ENCODE data around the gene DNAJC18.

- TF ChIP-seq CTCF (conservative IDR thresholded peaks at IDR 0.05; ENCODE audit: low read depth in 2 of 2) (no peak), REST (IDR thresholded peaks at IDR 0.05; ENCODE audit: unreplicated experiment) (no peak), POLR2AphosphoS5 (IDR thresholded peaks at IDR 0.05; ENCODE audit: low read depth) (no peak), NANOG (IDR thresholded peaks at IDR 0.05; ENCODE audit: borderline replicate concordance) (no peak), ETS1 (IDR thresholded peaks at IDR 0.05) (no peak), EZH2phosphoT487 (IDR thresholded peaks at IDR 0.05; ENCODE audit: unreplicated experiment) (no peak), JUNB (IDR thresholded peaks at IDR 0.05; ENCODE audit: unreplicated experiment) (no peak), EZH2 (IDR thresholded peaks at IDR 0.05; ENCODE audit: low read depth, unreplicated experiment) (no peak), CREB1 (CRISPR knock-in tag; IDR thresholded peaks at IDR 0.05; ENCODE audit: low read depth) (no peak), ZNF462 (CRISPR knock-in tag; IDR thresholded peaks at IDR 0.05) (no peak)
Measured at GRCh38 chr5:139482050-139482889, 42.9 kb upstream of the DNAJC18 start, which contains the start of gene STING1.
